Chondrocyte (in vitro differentiated cells): ENCODE measurements around the gene FES. TPM values are rescaled to one million over a fixed set of nuclear protein-coding genes. Genes with fewer than 3 reads are reported as not detected.

Source experiments
- DNase-seq: peaks from one replicate; pipeline ENCODE4 v3.0.0; 2021; ENCODE audit warnings: mixed read lengths, low spot score
- H3K27ac Mint-ChIP-seq: one replicate; pipeline ENCODE4 v1.8.0; 2021; ENCODE audit warnings: mild to moderate bottlenecking, moderate library complexity, mixed read lengths; ENCODE audit not compliant: unreplicated experiment
- H3K27me3 Mint-ChIP-seq: 2 replicates; pipeline ENCODE4 v1.8.0; 2021; ENCODE audit warnings: low read depth, mixed read lengths
- H3K36me3 Mint-ChIP-seq: 2 replicates; pipeline ENCODE4 v1.8.0; 2021; ENCODE audit warnings: low read depth, mixed read lengths
- H3K4me1 Mint-ChIP-seq: 2 replicates; pipeline ENCODE4 v1.8.0; 2021; ENCODE audit warnings: low read depth, mild to moderate bottlenecking, mixed read lengths
- H3K4me3 Mint-ChIP-seq: one replicate; pipeline ENCODE4 v1.8.0; 2021; ENCODE audit warnings: mild to moderate bottlenecking, moderate library complexity, mixed read lengths; ENCODE audit not compliant: unreplicated experiment
- H3K9me3 Mint-ChIP-seq: 2 replicates; pipeline ENCODE4 v1.8.0; 2021; ENCODE audit warnings: low read depth, mixed read lengths
- total RNA-seq: library from RNA; stranded (reverse); gene quantifications from 3 replicates; pipeline ENCODE4 v1.2.1, GENCODE V29; 2021
- TF ChIP-seq, protein P1 (sequence below): fragments of 200-600 bp; sonication (generic); IDR thresholded peaks from 2 replicates; pipeline ENCODE4 v1.5.0; 2021; ENCODE audit warnings: antibody characterized with exemption, mild to moderate bottlenecking, moderate library complexity

FES gene
- total RNA-seq, 1 donor from 2014 or later = 2.4 TPM

DNA sequence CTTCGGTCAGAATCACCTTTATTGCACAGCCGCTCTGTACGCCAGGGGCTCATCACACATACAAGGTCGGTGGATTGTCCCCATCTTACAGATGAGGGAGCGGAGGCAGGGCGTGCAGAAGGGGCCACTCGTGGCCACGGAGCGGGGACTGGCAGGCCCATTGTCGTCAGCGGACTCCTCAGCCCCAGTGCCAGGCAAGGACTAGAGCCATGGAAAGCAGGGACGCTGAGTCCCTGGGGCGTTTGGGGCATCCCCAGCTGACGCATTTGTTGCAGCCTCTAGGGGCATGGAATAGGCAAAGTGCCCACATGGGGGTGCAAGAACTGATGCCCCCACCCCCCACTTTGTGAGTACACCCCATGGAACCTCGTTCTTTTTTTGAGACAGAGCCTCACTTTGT, 45.8 kb upstream of the FES start:
- TF ChIP-seq, protein P1, sequence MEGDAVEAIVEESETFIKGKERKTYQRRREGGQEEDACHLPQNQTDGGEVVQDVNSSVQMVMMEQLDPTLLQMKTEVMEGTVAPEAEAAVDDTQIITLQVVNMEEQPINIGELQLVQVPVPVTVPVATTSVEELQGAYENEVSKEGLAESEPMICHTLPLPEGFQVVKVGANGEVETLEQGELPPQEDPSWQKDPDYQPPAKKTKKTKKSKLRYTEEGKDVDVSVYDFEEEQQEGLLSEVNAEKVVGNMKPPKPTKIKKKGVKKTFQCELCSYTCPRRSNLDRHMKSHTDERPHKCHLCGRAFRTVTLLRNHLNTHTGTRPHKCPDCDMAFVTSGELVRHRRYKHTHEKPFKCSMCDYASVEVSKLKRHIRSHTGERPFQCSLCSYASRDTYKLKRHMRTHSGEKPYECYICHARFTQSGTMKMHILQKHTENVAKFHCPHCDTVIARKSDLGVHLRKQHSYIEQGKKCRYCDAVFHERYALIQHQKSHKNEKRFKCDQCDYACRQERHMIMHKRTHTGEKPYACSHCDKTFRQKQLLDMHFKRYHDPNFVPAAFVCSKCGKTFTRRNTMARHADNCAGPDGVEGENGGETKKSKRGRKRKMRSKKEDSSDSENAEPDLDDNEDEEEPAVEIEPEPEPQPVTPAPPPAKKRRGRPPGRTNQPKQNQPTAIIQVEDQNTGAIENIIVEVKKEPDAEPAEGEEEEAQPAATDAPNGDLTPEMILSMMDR = no peak
- no peaks in the 10 kb centered on the region for H3K36me3 Mint-ChIP-seq
- H3K27ac Mint-ChIP-seq = no peak overlapping the region

DNA sequence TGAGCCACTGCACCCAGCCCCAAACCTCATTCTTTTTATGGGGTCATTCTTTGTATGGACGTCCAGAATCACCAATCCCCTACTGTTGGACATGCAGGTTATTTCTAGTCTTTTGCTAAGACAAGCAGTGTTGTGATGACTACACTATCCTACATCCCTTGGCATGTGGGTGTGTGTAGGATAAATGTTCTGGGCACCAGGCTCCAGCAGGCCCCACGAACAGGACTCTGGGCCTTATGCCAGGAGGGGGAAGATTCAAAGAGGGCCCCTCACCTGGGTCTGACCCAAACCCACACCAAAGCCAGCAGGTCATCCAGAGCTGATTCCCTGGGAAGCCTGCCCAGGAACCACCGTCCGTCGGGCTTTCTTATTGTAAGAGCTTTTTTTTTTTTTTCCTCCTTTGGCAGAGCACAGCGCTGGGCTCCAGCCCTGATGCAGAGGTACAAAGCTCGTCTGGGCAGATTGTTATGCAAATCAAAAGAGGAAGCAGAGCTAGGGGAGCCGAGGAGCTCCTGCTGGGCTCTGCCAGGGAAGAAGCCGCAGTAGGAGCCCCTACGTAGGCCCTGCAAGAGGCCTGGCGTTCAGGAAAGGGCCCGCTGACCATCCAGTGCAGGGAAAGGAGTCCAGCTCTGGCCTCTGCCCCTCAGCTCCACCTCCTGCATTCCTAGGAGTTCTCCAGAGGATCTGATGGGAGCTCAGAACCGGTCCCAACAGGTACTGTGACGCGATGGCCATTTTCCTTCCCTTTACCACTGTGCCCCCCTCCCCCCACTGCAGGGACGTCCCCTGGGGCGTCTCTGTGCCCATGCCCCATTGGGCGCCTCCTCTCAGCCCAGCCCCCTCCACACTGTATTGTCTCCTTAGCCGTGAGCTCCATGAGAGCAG, 44.9 kb upstream of the FES start:
- Mint-ChIP-seq H3K4me1 (peaks cover 6% of the 10 kb centered on the region), H3K27me3 (peaks cover 2% of the 10 kb centered on the region), H3K36me3 (no peaks in the 10 kb centered on the region), H3K4me3 (no peak overlapping the region), H3K27ac (no peak overlapping the region), H3K9me3 (no peaks in the 10 kb centered on the region)
- TF ChIP-seq, protein P1 = no peak
- no peak for DNase-seq

More for the DNA sequence above, 45.8 kb upstream of the FES start:
- DNase-seq = no peak
- Mint-ChIP-seq H3K4me1 (peaks cover 6% of the 10 kb centered on the region), H3K9me3 (no peaks in the 10 kb centered on the region), H3K27me3 (peaks cover 2% of the 10 kb centered on the region), H3K4me3 (no peak overlapping the region)

DNA sequence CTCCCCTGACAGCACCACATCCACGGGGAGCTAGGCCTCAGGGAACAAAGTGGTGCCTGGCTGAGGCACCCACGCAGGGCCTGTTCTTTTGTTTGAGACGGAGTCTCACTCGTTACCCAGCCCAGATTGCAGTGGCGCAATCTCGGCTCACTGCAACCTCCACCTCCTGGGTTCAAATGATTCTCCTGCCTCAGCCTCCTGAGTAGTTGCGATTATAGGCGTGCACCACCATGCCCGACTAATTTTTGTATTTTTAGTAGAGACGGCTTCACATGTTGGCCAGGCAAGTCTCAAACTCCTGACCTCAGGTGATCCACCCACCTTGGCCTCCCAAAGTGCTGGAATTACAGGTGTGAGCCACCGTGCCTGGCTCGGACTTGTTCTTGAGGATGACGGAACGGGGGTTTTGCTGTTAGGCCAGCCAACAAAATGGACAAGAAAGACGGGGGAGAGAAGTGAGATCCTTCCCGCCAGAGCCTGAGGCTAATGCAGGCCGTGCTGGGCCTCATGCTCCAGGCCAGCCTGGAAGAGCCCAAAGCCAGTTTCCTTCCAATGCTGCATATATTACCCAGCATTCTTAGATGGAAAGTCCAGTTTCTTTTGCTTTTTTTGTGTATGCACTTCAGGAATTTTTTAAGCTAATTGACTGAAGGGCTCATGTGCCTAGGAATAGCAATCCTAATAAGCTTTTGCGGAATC, 44.0 kb upstream of the FES start:
- no peaks in the 10 kb centered on the region for H3K9me3 Mint-ChIP-seq
- peaks cover 12% of the 10 kb centered on the region for H3K4me1 Mint-ChIP-seq
- no peaks in the 10 kb centered on the region for H3K27me3 Mint-ChIP-seq
- TF ChIP-seq, protein P1 = no peak
- H3K36me3 Mint-ChIP-seq = no peaks in the 10 kb centered on the region
- H3K4me3 Mint-ChIP-seq = no peak overlapping the region
- H3K27ac Mint-ChIP-seq = no peak overlapping the region
- no peak for DNase-seq

DNA sequence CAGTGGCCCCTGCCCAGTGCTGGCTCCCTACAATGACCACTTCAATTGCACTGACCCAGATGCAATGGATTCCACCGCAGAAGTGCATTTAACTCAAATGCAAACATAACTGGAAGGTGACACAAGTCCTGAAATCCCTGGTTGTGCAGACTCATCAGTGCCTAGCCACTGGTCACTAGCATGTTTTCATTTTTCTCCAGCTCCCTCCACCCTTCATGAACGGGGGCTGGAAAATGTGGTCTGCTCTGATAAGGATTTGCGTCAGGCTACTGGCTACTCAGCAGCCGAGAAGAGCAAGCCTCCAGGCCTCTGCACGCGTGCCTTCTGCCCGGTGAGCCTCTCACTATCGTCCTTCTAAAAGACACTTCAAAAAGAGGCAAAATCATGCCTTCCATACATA, 43.4 kb upstream of the FES start:
- Mint-ChIP-seq H3K36me3 (no peaks in the 10 kb centered on the region), H3K4me3 (no peak overlapping the region), H3K27me3 (no peaks in the 10 kb centered on the region), H3K4me1 (peaks cover 13% of the 10 kb centered on the region), H3K9me3 (no peaks in the 10 kb centered on the region), H3K27ac (no peak overlapping the region)
- DNase-seq = no peak
- TF ChIP-seq, protein P1 = no peak

DNA sequence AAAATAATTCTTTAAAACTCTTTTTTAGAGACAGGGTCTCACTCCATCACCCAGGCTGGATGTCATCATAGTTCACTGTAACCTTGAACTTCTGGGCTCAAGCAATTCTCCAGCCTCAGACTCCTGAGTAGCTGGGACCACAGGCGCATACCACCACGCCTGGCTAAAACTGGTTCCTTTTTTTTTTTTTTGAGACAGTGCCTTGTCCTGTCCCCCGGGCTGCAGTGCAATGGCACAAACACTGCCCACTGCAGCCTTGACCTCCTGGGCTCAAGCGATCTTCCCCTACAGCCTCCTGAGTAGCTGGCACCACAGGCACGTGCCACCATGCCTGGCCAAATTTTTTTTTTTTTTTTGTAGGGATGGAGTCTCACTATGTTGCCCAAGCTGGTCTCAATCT, 39.6 kb upstream of the FES start:
- no peaks in the 10 kb centered on the region for H3K27me3 Mint-ChIP-seq
- TF ChIP-seq, protein P1 = no peak
- peak overlapping the region; percentile 65 for H3K27ac Mint-ChIP-seq
- H3K36me3 Mint-ChIP-seq = no peaks in the 10 kb centered on the region
- no peaks in the 10 kb centered on the region for H3K9me3 Mint-ChIP-seq
- no peak for DNase-seq
- no peak overlapping the region for H3K4me3 Mint-ChIP-seq
- peaks cover 7% of the 10 kb centered on the region for H3K4me1 Mint-ChIP-seq
